ENCODE measurements around the gene DNAH2. TPM values are rescaled to one million over a fixed set of nuclear protein-coding genes. Genes with fewer than 3 reads are reported as not detected.

The DNAH2 gene
- total RNA-seq, 1 experiment from 2014 or later, result 0.17 TPM

DNA sequence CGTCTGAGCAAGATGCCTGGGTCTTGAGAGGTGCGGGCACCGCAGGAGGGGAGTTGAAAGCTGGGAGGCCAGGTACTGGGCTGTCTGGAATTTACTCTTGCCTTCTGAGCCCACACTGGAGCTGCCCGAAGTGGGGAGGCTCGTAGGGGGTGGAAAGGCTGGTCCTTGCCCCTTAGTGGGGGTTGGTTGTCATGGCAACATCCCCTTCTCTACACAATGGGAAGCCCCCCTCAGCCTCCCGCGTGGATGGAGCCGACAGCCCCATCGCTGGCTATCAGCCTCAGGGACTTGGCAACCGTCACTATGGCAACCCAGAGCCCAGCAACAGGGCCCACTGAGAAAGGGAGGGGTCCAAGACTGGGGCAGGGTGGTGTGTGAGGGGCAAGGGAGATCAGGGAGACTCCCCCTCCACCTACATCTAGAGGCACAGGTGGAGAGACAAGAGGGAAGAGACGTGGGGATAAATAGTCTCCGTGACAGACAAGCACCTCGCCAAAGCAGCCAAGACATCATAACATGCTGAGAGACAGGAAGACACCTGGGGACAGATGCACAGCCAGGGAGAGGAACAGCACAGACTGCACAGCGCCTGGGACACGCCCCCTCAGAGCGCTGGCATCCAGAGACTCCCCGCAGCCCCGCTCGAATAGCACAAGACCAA, 5.3 kb upstream of the DNAH2 start:
- ATAC-seq (no peak), DNase-seq (ENCODE audit: low spot score) (peak; percentile 53)
- H3K27ac Mint-ChIP-seq, result no peak overlapping the region
- CTCF ChIA-PET, result interaction anchor here (0.5 to 8.0 kb wide), 8 partner anchors 9 to 123 kb away, joined by 3 to 120 read pairs (median 5); partner anchors contain the start of genes SOX15, TP53 and WRAP53
- no peak overlapping the region for H3K4me3 Mint-ChIP-seq
- TF ChIP-seq, protein P1, sequence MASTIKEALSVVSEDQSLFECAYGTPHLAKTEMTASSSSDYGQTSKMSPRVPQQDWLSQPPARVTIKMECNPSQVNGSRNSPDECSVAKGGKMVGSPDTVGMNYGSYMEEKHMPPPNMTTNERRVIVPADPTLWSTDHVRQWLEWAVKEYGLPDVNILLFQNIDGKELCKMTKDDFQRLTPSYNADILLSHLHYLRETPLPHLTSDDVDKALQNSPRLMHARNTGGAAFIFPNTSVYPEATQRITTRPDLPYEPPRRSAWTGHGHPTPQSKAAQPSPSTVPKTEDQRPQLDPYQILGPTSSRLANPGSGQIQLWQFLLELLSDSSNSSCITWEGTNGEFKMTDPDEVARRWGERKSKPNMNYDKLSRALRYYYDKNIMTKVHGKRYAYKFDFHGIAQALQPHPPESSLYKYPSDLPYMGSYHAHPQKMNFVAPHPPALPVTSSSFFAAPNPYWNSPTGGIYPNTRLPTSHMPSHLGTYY (CRISPR knock-in tag; IDR thresholded peaks at IDR 0.05), result no peak
- TF ChIP-seq NFE2L1 (CRISPR knock-in tag; IDR thresholded peaks at IDR 0.05) (no peak), ZBTB21 (CRISPR knock-in tag; IDR thresholded peaks at IDR 0.05; ENCODE audit: borderline replicate concordance) (no peak), ZNF138 (CRISPR knock-in tag; conservative IDR thresholded peaks at IDR 0.05) (no peak), PRRX2 (CRISPR knock-in tag; IDR thresholded peaks at IDR 0.05) (no peak), NR2C2 (CRISPR knock-in tag; IDR thresholded peaks at IDR 0.05) (no peak), ZNF423 (CRISPR knock-in tag; IDR thresholded peaks at IDR 0.05) (no peak), NFYB (CRISPR knock-in tag; conservative IDR thresholded peaks at IDR 0.05; ENCODE audit: low read depth) (no peak), RELA (CRISPR knock-in tag; IDR thresholded peaks at IDR 0.05; ENCODE audit: borderline replicate concordance) (no peak), CBFB (CRISPR knock-in tag; IDR thresholded peaks at IDR 0.05; ENCODE audit: low read depth) (no peak), ZNF121 (CRISPR knock-in tag; IDR thresholded peaks at IDR 0.05) (no peak), TCF7 (CRISPR knock-in tag; IDR thresholded peaks at IDR 0.05; ENCODE audit: low read depth) (no peak), NFATC4 (CRISPR knock-in tag; IDR thresholded peaks at IDR 0.05) (no peak), CREM (CRISPR knock-in tag; IDR thresholded peaks at IDR 0.05) (no peak), OVOL2 (CRISPR knock-in tag; IDR thresholded peaks at IDR 0.05; ENCODE audit: borderline replicate concordance) (no peak)
- TF ChIP-seq, protein P2, sequence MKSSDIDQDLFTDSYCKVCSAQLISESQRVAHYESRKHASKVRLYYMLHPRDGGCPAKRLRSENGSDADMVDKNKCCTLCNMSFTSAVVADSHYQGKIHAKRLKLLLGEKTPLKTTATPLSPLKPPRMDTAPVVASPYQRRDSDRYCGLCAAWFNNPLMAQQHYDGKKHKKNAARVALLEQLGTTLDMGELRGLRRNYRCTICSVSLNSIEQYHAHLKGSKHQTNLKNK (CRISPR knock-in tag; IDR thresholded peaks at IDR 0.05), result no peak
- TF ChIP-seq, protein P3, sequence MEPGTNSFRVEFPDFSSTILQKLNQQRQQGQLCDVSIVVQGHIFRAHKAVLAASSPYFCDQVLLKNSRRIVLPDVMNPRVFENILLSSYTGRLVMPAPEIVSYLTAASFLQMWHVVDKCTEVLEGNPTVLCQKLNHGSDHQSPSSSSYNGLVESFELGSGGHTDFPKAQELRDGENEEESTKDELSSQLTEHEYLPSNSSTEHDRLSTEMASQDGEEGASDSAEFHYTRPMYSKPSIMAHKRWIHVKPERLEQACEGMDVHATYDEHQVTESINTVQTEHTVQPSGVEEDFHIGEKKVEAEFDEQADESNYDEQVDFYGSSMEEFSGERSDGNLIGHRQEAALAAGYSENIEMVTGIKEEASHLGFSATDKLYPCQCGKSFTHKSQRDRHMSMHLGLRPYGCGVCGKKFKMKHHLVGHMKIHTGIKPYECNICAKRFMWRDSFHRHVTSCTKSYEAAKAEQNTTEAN (CRISPR knock-in tag; IDR thresholded peaks at IDR 0.05), result no peak
- TF ChIP-seq, protein P4, sequence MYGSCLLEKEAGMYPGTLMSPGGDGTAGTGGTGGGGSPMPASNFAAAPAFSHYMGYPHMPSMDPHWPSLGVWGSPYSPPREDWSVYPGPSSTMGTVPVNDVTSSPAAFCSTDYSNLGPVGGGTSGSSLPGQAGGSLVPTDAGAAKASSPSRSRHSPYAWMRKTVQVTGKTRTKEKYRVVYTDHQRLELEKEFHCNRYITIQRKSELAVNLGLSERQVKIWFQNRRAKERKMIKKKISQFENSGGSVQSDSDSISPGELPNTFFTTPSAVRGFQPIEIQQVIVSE (CRISPR knock-in tag; IDR thresholded peaks at IDR 0.05; ENCODE audit: borderline replicate concordance), result no peak
- TF ChIP-seq, protein P5, sequence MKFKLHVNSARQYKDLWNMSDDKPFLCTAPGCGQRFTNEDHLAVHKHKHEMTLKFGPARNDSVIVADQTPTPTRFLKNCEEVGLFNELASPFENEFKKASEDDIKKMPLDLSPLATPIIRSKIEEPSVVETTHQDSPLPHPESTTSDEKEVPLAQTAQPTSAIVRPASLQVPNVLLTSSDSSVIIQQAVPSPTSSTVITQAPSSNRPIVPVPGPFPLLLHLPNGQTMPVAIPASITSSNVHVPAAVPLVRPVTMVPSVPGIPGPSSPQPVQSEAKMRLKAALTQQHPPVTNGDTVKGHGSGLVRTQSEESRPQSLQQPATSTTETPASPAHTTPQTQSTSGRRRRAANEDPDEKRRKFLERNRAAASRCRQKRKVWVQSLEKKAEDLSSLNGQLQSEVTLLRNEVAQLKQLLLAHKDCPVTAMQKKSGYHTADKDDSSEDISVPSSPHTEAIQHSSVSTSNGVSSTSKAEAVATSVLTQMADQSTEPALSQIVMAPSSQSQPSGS (CRISPR knock-in tag; IDR thresholded peaks at IDR 0.05; ENCODE audit: borderline replicate concordance, low read depth), result no peak
- TF ChIP-seq, protein P6, sequence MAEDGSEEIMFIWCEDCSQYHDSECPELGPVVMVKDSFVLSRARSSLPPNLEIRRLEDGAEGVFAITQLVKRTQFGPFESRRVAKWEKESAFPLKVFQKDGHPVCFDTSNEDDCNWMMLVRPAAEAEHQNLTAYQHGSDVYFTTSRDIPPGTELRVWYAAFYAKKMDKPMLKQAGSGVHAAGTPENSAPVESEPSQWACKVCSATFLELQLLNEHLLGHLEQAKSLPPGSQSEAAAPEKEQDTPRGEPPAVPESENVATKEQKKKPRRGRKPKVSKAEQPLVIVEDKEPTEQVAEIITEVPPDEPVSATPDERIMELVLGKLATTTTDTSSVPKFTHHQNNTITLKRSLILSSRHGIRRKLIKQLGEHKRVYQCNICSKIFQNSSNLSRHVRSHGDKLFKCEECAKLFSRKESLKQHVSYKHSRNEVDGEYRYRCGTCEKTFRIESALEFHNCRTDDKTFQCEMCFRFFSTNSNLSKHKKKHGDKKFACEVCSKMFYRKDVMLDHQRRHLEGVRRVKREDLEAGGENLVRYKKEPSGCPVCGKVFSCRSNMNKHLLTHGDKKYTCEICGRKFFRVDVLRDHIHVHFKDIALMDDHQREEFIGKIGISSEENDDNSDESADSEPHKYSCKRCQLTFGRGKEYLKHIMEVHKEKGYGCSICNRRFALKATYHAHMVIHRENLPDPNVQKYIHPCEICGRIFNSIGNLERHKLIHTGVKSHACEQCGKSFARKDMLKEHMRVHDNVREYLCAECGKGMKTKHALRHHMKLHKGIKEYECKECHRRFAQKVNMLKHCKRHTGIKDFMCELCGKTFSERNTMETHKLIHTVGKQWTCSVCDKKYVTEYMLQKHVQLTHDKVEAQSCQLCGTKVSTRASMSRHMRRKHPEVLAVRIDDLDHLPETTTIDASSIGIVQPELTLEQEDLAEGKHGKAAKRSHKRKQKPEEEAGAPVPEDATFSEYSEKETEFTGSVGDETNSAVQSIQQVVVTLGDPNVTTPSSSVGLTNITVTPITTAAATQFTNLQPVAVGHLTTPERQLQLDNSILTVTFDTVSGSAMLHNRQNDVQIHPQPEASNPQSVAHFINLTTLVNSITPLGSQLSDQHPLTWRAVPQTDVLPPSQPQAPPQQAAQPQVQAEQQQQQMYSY (CRISPR knock-in tag; IDR thresholded peaks at IDR 0.05), result no peak
- peaks cover 39% of the 10 kb centered on the region for H3K4me1 Mint-ChIP-seq
- POLR2A ChIA-PET, result interaction anchor here (2.3 kb wide), 1 partner anchor 24 kb away, joined by 8 read pairs; the partner anchor contains the start of genes TP53 and WRAP53
- H3K9me3 Mint-ChIP-seq, result no peaks in the 10 kb centered on the region
- peaks cover 17% of the 10 kb centered on the region for H3K27me3 Mint-ChIP-seq (ENCODE audit: low read depth)
- no peaks in the 10 kb centered on the region for H3K36me3 Mint-ChIP-seq
